Endothelial cell of umbilical vein (primary cell): ENCODE measurements around the gene LPP.

Experiments
- POLR2A ChIP-seq: IDR thresholded peaks from 2 replicates; pipeline ENCODE4 v1.6.1; 2012; ENCODE audit warnings: low read depth, mild to moderate bottlenecking, control low read depth, low read length
- POLR2AphosphoS5 ChIP-seq: IDR thresholded peaks from 2 replicates; pipeline ENCODE4 v1.6.1; 2012; ENCODE audit warnings: low read depth, mild to moderate bottlenecking, control low read depth, low read length, moderate library complexity; ENCODE audit not compliant: insufficient read depth
- TF ChIP-seq, protein P1 (sequence below), 2 donors: IDR thresholded peaks; 1 replicate in 1 of 2; 2 replicates in 1 of 2; pipeline ENCODE4 v1.5.1; 2011; ENCODE audit warnings: low read length in 2 of 2, mild to moderate bottlenecking in 2 of 2, moderate library complexity in 2 of 2, control low read depth in 1 of 2, inconsistent platforms in 1 of 2, low read depth in 1 of 2; ENCODE audit not compliant: insufficient read depth in 1 of 2; ENCODE audit errors: extremely low read depth in 1 of 2

- TF ChIP-seq, protein P1, sequence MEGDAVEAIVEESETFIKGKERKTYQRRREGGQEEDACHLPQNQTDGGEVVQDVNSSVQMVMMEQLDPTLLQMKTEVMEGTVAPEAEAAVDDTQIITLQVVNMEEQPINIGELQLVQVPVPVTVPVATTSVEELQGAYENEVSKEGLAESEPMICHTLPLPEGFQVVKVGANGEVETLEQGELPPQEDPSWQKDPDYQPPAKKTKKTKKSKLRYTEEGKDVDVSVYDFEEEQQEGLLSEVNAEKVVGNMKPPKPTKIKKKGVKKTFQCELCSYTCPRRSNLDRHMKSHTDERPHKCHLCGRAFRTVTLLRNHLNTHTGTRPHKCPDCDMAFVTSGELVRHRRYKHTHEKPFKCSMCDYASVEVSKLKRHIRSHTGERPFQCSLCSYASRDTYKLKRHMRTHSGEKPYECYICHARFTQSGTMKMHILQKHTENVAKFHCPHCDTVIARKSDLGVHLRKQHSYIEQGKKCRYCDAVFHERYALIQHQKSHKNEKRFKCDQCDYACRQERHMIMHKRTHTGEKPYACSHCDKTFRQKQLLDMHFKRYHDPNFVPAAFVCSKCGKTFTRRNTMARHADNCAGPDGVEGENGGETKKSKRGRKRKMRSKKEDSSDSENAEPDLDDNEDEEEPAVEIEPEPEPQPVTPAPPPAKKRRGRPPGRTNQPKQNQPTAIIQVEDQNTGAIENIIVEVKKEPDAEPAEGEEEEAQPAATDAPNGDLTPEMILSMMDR (IDR thresholded peaks at IDR 0.05; ENCODE audit: extremely low read depth in 1 of 2, insufficient read depth in 1 of 2, low read depth in 1 of 2, low read length in 2 of 2): peak in 1 of 2 donors; percentile 28
- TF ChIP-seq POLR2A: no peak
- no peak for TF ChIP-seq POLR2AphosphoS5
These were observed 638.8 kb downstream of the LPP start for GRCh38 chr3:188792793-188793192.
